Astrocyte (in vitro differentiated cells and primary cell): ENCODE results near the gene DOCK10. TPM values are rescaled to one million over a fixed set of nuclear protein-coding genes. Genes with fewer than 3 reads are reported as not detected.
A peak's percentile ranks its signal among the peaks of the same experiment; 100 is the strongest.

Source experiments
- DNase-seq: peaks from one replicate; pipeline ENCODE4 v3.0.0-alpha.2; 2010; ENCODE audit warnings: low read depth
- FAIRE-seq: peaks from 2 replicates; lab custom pipeline; 2011; peaks lifted over from hg19 to GRCh38; lab: Jason Lieb, UNC
- H2AFZ ChIP-seq: 2 replicates; pipeline ENCODE4 v1.6.0; 2012; ENCODE audit warnings: low read depth, low read length, inconsistent platforms
- H3K27ac ChIP-seq: 2 replicates; pipeline ENCODE4 v1.5.1; 2011; ENCODE audit warnings: low read depth, low read length, inconsistent platforms
- H3K27me3 ChIP-seq: 2 replicates; pipeline ENCODE4 v1.6.0; 2011; ENCODE audit warnings: low read length, inconsistent platforms; ENCODE audit not compliant: insufficient read depth
- H3K36me3 ChIP-seq: 2 replicates; pipeline ENCODE4 v1.5.1; 2011; ENCODE audit warnings: low read length, inconsistent platforms; ENCODE audit not compliant: insufficient read depth
- H3K4me1 ChIP-seq: 2 replicates; pipeline ENCODE4 v1.5.1; 2011; ENCODE audit warnings: low read length, inconsistent platforms; ENCODE audit not compliant: insufficient read depth
- H3K4me2 ChIP-seq: 2 replicates; pipeline ENCODE4 v1.6.0; 2012; ENCODE audit warnings: low read length, inconsistent platforms
- H3K4me3 ChIP-seq: 2 replicates; pipeline ENCODE4 v1.5.1; 2011; ENCODE audit warnings: low read depth, mild to moderate bottlenecking, low read length, inconsistent platforms; ENCODE audit not compliant: insufficient read depth
- H3K79me2 ChIP-seq: 2 replicates; pipeline ENCODE4 v1.6.0; 2012; ENCODE audit warnings: mild to moderate bottlenecking, low read length, inconsistent platforms; ENCODE audit not compliant: insufficient read depth
- H3K9ac ChIP-seq: 2 replicates; pipeline ENCODE4 v1.6.0; 2012; ENCODE audit warnings: mild to moderate bottlenecking, low read length, inconsistent platforms
- H3K9me3 ChIP-seq: 2 replicates; pipeline ENCODE4 v1.5.1; 2012; ENCODE audit warnings: low read depth, mild to moderate bottlenecking, low read length, inconsistent platforms; ENCODE audit not compliant: insufficient read depth
- H4K20me1 ChIP-seq: 2 replicates; pipeline ENCODE4 v1.6.0; 2012; ENCODE audit warnings: low read length, inconsistent platforms; ENCODE audit not compliant: insufficient read depth
- H3K27ac Mint-ChIP-seq: one replicate; pipeline ENCODE4 v1.8.0; 2021; ENCODE audit warnings: mild to moderate bottlenecking, mixed read lengths; ENCODE audit not compliant: unreplicated experiment
- H3K27me3 Mint-ChIP-seq: one replicate; pipeline ENCODE4 v1.8.0; 2021; ENCODE audit warnings: low read depth, mixed read lengths; ENCODE audit not compliant: unreplicated experiment
- H3K36me3 Mint-ChIP-seq: one replicate; pipeline ENCODE4 v1.8.0; 2021; ENCODE audit warnings: low read depth, mixed read lengths; ENCODE audit not compliant: unreplicated experiment
- H3K4me1 Mint-ChIP-seq: one replicate; pipeline ENCODE4 v1.8.0; 2021; ENCODE audit warnings: low read depth, mixed read lengths; ENCODE audit not compliant: unreplicated experiment
- H3K4me3 Mint-ChIP-seq: one replicate; pipeline ENCODE4 v1.8.0; 2021; ENCODE audit warnings: mild to moderate bottlenecking, moderate library complexity, mixed read lengths; ENCODE audit not compliant: unreplicated experiment
- H3K9me3 Mint-ChIP-seq: one replicate; pipeline ENCODE4 v1.8.0; 2021; ENCODE audit warnings: mild to moderate bottlenecking, mixed read lengths; ENCODE audit not compliant: unreplicated experiment
- CTCF ChIP-seq: IDR thresholded peaks from 2 replicates; pipeline ENCODE4 v1.5.1; 2011; ENCODE audit warnings: low read depth, mild to moderate bottlenecking, inconsistent platforms, low read length, moderate library complexity; ENCODE audit not compliant: insufficient read depth
- EZH2 ChIP-seq: IDR thresholded peaks from 2 replicates; pipeline ENCODE4 v1.6.1; 2012; ENCODE audit warnings: mild to moderate bottlenecking, low read length, inconsistent platforms; ENCODE audit not compliant: insufficient read depth
- total RNA-seq: library from RNA; stranded (reverse); gene quantifications from 2 replicates; pipeline ENCODE4 v1.2.1, GENCODE V29; 2021

Gene DOCK10
- total RNA-seq, 1 donor from 2014 or later, result 7.7 TPM

DNA sequence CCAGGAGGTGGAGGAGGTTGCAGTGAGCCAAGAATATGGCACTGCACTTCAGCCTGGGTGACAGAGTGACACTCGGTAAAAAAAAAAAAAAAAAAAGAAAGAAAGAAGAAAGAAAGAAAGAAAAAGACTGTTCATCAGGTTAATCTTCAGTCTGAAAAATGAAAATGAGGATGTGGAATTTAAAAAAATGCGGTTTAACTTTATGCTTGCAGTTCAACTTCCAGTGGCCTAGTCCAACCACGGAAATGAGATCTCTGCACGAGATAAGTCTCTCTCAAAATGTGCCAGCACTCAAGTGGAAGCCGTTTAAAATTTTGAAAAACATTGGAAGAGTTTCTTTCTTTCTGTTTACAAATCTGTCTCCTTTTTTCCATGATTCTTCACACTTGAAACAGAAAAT, 112.1 kb downstream of the DOCK10 start:
- H3K9me3 ChIP-seq, result no peaks in the 10 kb centered on the region
- H3K79me2 ChIP-seq, result no peaks in the 10 kb centered on the region
- TF ChIP-seq EZH2 (no peak), CTCF (no peak)
- peaks cover 4% of the 10 kb centered on the region for H3K36me3 ChIP-seq
- H3K4me2 ChIP-seq, result no peak overlapping the region
- Mint-ChIP-seq H3K9me3 (no peaks in the 10 kb centered on the region), H3K27me3 (peaks cover 2% of the 10 kb centered on the region), H3K36me3 (peaks cover 6% of the 10 kb centered on the region), H3K27ac (no peak overlapping the region), H3K4me1 (peaks cover 23% of the 10 kb centered on the region), H3K4me3 (no peak overlapping the region)
- no peaks in the 10 kb centered on the region for H3K27me3 ChIP-seq
- H4K20me1 ChIP-seq, result no peaks in the 10 kb centered on the region
- H3K27ac ChIP-seq, result no peak overlapping the region
- no peak overlapping the region for H3K9ac ChIP-seq
- H2AFZ ChIP-seq, result no peak overlapping the region
- FAIRE-seq, result no peak
- peaks cover 28% of the 10 kb centered on the region for H3K4me1 ChIP-seq
- H3K4me3 ChIP-seq, result no peak overlapping the region
- no peak for DNase-seq

DNA sequence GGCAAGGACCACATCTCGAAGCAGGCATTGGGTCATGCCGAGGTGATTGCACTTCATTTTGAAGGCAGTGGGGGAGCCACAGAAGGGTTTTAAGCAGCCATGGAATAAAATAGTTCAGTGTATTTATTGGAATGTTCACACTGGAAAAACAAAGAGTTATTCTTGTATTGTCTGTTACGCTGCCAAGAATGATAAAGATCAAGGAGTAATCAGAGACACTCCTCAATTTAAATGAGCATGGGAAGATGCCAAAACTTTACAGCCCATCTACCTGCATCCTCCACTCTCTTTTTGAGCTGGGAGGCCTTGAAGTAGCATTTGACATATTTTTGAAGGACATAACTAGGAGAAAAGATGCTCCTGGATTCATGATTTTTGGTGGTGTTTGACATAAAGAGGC, 112.8 kb downstream of the DOCK10 start:
- no peak overlapping the region for H3K27ac ChIP-seq
- no peak for DNase-seq
- no peak overlapping the region for H3K4me2 ChIP-seq
- H3K36me3 Mint-ChIP-seq, result peaks cover 6% of the 10 kb centered on the region
- no peak overlapping the region for H3K9ac ChIP-seq
- no peaks in the 10 kb centered on the region for H3K79me2 ChIP-seq
- H3K27ac Mint-ChIP-seq, result no peak overlapping the region
- H3K9me3 Mint-ChIP-seq, result no peaks in the 10 kb centered on the region
- H3K9me3 ChIP-seq, result no peaks in the 10 kb centered on the region
- H3K36me3 ChIP-seq, result peaks cover 4% of the 10 kb centered on the region
- peaks cover 18% of the 10 kb centered on the region for H3K4me1 Mint-ChIP-seq
- no peak overlapping the region for H2AFZ ChIP-seq
- no peak for FAIRE-seq
- H3K4me3 Mint-ChIP-seq, result no peak overlapping the region
- TF ChIP-seq CTCF (no peak), EZH2 (no peak)
- H3K4me1 ChIP-seq, result peaks cover 28% of the 10 kb centered on the region
- no peaks in the 10 kb centered on the region for H3K27me3 ChIP-seq
- no peaks in the 10 kb centered on the region for H4K20me1 ChIP-seq
- H3K27me3 Mint-ChIP-seq, result peaks cover 2% of the 10 kb centered on the region
- no peak overlapping the region for H3K4me3 ChIP-seq

GRCh38 chr2:224927646-224928173, 114.6 kb downstream of the DOCK10 start:
- H3K27ac Mint-ChIP-seq, result no peak overlapping the region
- peaks cover 6% of the 10 kb centered on the region for H3K36me3 Mint-ChIP-seq
- H3K9me3 Mint-ChIP-seq, result no peaks in the 10 kb centered on the region
- peak; percentile 80 for DNase-seq
- peak; percentile 23 for FAIRE-seq
- Histone ChIP-seq H3K9me3 (no peaks in the 10 kb centered on the region), H3K27ac (peak overlapping the region; percentile 73), H3K4me3 (no peak overlapping the region), H3K4me1 (peaks cover 28% of the 10 kb centered on the region), H3K79me2 (no peaks in the 10 kb centered on the region), H3K9ac (peak overlapping the region; percentile 32), H3K36me3 (peaks cover 4% of the 10 kb centered on the region), H4K20me1 (no peaks in the 10 kb centered on the region), H3K27me3 (no peaks in the 10 kb centered on the region), H2AFZ (no peak overlapping the region), H3K4me2 (peak overlapping the region; percentile 49)
- peaks cover 18% of the 10 kb centered on the region for H3K4me1 Mint-ChIP-seq
- H3K27me3 Mint-ChIP-seq, result no peaks in the 10 kb centered on the region
- TF ChIP-seq CTCF (no peak), EZH2 (no peak)
- H3K4me3 Mint-ChIP-seq, result no peak overlapping the region
